Measurements from ENCODE around the gene AJM1. TPM values are rescaled to one million over a fixed set of nuclear protein-coding genes. Genes with fewer than 3 reads are reported as not detected.
"Not testable (repeated sequence)": the region's sequence is repeated elsewhere in the genome, so short reads cannot be mapped to it uniquely, and the experiment has no call there.

Gene AJM1
- total RNA-seq (1 to 10 TPM; 1.3 to 4.9 (median 3.5) TPM), polyA plus RNA-seq (1 to 10 TPM; 1.6 to 2.0 (median 1.7) TPM)
- long read RNA-seq, donor 1, full-length matches to known transcripts, result 3 of 3 reads
- long read RNA-seq, donor 1, partial matches to known transcripts, result 0 of 3 reads
- long read RNA-seq, donor 1, other reads (novel, unspliced or antisense), result 0 of 3 reads
- long read RNA-seq, donor 2, full-length matches to known transcripts, result 1 of 1 reads
- long read RNA-seq, donor 2, partial matches to known transcripts, result 0 of 1 reads
- long read RNA-seq, donor 2, other reads (novel, unspliced or antisense), result 0 of 1 reads

DNA sequence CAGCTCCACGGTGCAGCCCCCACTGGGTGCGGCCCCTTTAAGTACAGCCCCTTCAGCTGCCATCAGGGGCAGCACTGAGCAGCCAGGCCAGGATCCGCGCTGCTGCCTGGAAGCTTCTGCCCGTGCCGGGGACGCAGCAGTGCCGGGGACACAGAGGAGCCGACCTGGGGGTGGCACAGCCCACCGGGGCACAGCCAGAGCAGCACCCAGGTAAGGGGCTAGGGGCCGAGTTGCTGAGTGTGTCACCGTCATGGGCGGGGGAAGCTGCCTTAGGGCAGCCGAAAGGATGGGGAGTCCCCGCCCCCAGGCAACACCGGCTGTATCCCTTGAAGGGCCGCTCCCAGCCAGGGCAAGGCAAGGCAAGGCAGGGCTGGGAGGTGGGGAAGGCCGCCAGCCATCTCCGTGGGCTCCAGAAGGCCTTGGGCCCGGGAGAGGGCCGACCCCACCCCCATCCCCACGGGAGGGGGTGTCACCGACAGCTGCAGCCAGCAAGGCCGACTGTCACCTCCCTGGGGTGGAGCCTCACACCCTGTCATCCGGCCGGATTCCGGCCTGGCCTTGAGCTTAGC is at the start of gene AJM1:
AJM1 (plus strand) TSS at position 99 of the 569 bp plus-strand sequence. CDS start 1,937 bp downstream, outside the sequence.
- intact Hi-C loops (cut with DNase I), result loop anchor here in 1 of 2 donors (10.0 kb wide), 1 partner anchor 182 kb away; the partner anchor contains the start of gene ABCA2
- Histone ChIP-seq H3K4me1 (peaks cover 13% of the 10 kb centered on the region), H3K27ac (peak within 1 kb of the TSS; percentile 43), H3K36me3 (ENCODE audit: insufficient read depth in 1 of 2, low read depth in 1 of 2) (peaks cover 0 to 26% of the 10 kb centered on the region in 2 donors), H3K27me3 (ENCODE audit: insufficient read depth in 3 of 3, low read length in 2 of 3) (peaks cover 0 to 24% (median 8%) of the 10 kb centered on the region in 3 donors), H3K4me3 (peak within 1 kb of the TSS; percentile 63)
- DNase-seq (peak; percentile 81 to 87), ATAC-seq (peak; percentile 77 to 90 (median 81))
- H3K9me3 ChIP-seq, result not testable (repeated sequence)
- TF ChIP-seq, protein P1, sequence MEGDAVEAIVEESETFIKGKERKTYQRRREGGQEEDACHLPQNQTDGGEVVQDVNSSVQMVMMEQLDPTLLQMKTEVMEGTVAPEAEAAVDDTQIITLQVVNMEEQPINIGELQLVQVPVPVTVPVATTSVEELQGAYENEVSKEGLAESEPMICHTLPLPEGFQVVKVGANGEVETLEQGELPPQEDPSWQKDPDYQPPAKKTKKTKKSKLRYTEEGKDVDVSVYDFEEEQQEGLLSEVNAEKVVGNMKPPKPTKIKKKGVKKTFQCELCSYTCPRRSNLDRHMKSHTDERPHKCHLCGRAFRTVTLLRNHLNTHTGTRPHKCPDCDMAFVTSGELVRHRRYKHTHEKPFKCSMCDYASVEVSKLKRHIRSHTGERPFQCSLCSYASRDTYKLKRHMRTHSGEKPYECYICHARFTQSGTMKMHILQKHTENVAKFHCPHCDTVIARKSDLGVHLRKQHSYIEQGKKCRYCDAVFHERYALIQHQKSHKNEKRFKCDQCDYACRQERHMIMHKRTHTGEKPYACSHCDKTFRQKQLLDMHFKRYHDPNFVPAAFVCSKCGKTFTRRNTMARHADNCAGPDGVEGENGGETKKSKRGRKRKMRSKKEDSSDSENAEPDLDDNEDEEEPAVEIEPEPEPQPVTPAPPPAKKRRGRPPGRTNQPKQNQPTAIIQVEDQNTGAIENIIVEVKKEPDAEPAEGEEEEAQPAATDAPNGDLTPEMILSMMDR (IDR thresholded peaks at IDR 0.05), result peak; percentile 84
- WGBS, 3 donors, result 0 to 4% (median 1%) methylated on average over 20 to 24 of the region's 27 CpGs

DNA sequence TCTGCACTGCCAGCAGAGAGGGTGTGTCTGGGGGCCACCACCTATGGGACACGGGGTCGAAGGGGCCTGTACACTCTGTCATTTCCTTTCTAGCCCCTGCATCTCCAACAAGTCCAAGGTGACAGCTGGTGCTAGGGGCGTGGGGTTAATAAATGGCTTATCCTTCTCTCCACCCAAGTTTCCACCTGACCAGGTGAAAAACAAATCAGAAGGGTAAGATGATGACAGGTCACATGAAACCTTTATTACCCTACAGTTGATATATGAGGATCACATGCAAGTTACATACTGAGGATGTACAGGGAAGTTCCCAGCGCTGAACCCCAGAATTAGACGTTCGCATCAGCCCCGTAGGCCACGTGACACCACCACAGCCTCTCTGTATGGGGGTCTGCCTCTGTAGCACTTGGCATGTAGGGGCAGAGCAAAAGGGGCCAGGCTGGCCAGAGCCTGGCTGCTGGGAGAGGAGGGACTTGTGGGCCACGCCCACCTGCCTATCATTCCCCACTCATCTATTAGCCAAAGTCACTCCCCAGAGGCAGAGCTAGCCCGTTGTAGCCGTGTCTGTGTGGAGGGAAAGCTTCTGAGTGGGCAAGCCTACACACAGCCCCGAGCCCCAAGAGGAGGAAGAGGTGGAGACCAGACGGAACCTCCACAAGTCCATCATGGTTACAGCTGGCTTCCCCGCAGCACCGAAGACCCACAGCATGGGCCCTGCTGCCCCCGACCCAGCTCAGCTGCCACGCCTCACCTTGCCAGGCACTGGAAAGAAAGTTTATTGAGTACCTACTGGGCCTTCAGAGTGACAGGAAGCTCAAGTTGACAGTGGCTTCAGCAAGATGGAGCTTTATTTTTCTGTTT is 49.0 kb upstream of the AJM1 start:
- peaks cover 0 to 11% of the 10 kb centered on the region in 2 donors for H3K36me3 ChIP-seq (ENCODE audit: insufficient read depth in 1 of 2, low read depth in 1 of 2)
- no peaks in the 10 kb centered on the region for H3K9me3 ChIP-seq
- H3K4me1 ChIP-seq, result peaks cover 15% of the 10 kb centered on the region
- peaks cover 0 to 12% (median 0%) of the 10 kb centered on the region in 3 donors for H3K27me3 ChIP-seq (ENCODE audit: insufficient read depth in 3 of 3, low read length in 2 of 3)
- 76 to 82% (median 76%) methylated on average over 17 of the region's 17 CpGs for WGBS, 3 donors
- DNase-seq (no peak), ATAC-seq (no peak)
- intact Hi-C loops (cut with DNase I), result loop anchor here in 1 of 2 donors (5.0 kb wide), 1 partner anchor 159 kb away; the partner anchor contains the start of gene LCN12
- no peak overlapping the region for H3K27ac ChIP-seq
- TF ChIP-seq, protein P1 (IDR thresholded peaks at IDR 0.05), result no peak
- no peak overlapping the region for H3K4me3 ChIP-seq

DNA sequence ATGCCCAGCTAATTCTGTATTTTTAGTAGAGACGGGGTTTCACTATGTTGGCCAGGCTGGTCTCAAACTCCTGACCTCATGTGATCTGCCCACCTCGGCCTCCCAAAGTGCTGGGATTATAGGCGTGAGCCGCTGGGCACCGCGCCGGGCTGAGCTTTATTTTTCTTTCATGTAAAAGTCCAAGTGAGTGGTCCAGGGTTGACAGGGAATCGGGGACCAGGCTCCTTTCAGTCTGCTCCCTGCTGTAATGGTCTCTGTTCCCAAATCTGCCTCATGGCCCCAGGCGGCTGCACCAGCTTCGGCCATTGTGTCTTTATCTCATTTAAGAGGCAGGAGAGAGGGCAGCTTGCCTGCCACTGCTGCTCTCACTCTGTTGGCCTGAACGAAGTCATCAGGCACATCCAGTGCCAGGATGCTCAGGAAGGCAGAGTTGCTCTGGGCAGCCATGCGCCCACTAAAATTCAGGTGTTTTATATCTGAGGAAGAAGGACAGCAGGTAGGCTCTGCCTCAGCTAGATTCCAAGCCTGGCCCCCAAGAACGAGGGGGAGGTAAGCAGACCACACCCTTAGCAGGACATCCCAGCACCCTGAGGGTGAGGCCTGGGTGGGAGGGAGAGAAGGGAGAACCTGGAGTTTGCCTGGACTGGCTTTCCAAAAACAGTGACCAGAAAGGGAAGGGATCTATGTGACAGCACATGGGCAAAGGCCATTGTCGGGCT is 47.8 kb upstream of the AJM1 start:
- Histone ChIP-seq H3K36me3 (ENCODE audit: insufficient read depth in 1 of 2, low read depth in 1 of 2) (peaks cover 0 to 11% of the 10 kb centered on the region in 2 donors), H3K9me3 (no peaks in the 10 kb centered on the region), H3K4me3 (no peak overlapping the region), H3K27ac (no peak overlapping the region), H3K27me3 (ENCODE audit: insufficient read depth in 3 of 3, low read length in 2 of 3) (peaks cover 0 to 23% (median 6%) of the 10 kb centered on the region in 3 donors), H3K4me1 (peaks cover 19% of the 10 kb centered on the region)
- no peak for DNase-seq
- TF ChIP-seq, protein P1 (IDR thresholded peaks at IDR 0.05), result no peak
- intact Hi-C loops (cut with DNase I), result loop anchor here in 1 of 2 donors (5.0 kb wide), 1 partner anchor 158 kb away; the partner anchor contains the start of gene LCN12
- WGBS, 3 donors, result 84 to 88% (median 86%) methylated on average over 14 of the region's 14 CpGs
- ATAC-seq, result no peak

DNA sequence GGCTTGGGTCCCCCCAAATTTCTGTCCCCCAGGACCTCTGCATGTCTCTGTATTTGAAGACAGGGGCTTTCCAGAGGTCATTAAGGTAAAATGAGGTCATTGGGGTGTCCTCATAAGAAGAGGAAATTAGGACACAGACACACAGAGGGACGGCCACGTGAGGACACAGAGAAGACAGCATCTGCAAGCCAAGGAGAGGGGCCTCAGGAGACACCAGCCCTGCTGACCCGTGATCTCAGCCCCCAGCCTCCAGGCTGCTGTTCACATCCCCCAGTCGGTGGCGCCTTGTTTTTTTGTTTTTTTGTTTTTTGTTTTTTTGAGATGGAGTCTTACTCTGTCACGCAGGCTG is 47.3 kb upstream of the AJM1 start:
- Histone ChIP-seq H3K4me3 (no peak overlapping the region), H3K9me3 (no peaks in the 10 kb centered on the region), H3K27me3 (ENCODE audit: insufficient read depth in 3 of 3, low read length in 2 of 3) (peaks cover 0 to 28% (median 7%) of the 10 kb centered on the region in 3 donors), H3K4me1 (peaks cover 24% of the 10 kb centered on the region), H3K27ac (no peak overlapping the region), H3K36me3 (ENCODE audit: insufficient read depth in 1 of 2, low read depth in 1 of 2) (peaks cover 0 to 11% of the 10 kb centered on the region in 2 donors)
- ATAC-seq (no peak), DNase-seq (peak in 1 of 2 donors; percentile 70)
- intact Hi-C loops (cut with DNase I), result loop anchor here in 1 of 2 donors (5.0 kb wide), 1 partner anchor 157 kb away; the partner anchor contains the start of gene LCN12
- TF ChIP-seq, protein P1 (IDR thresholded peaks at IDR 0.05), result no peak
- WGBS, 3 donors, result 51 to 56% (median 52%) methylated on average over 6 of the region's 6 CpGs
